Measurements from ENCODE around the gene XXYLT1. TPM values are rescaled to one million over a fixed set of nuclear protein-coding genes. Genes with fewer than 3 reads are reported as not detected.
A peak's percentile ranks its signal among the peaks of the same experiment; 100 is the strongest.

XXYLT1 gene
- total RNA-seq, 1 donor from 2014 or later, result 41.1 TPM

GRCh38 chr3:195059471-195060216, 211.3 kb downstream of the XXYLT1 start:
- Mint-ChIP-seq H3K36me3 (ENCODE audit: low read depth) (peaks cover 1% of the 10 kb centered on the region), H3K4me1 (peaks cover 9% of the 10 kb centered on the region), H3K27ac (ENCODE audit: unreplicated experiment) (no peak overlapping the region), H3K27me3 (ENCODE audit: low read depth) (no peaks in the 10 kb centered on the region), H3K9me3 (no peaks in the 10 kb centered on the region), H3K4me3 (no peak overlapping the region)
- DNase-seq (ENCODE audit: low read depth, low spot score), result no peak
- TF ChIP-seq CTCF (conservative IDR thresholded peaks at IDR 0.05), result no peak

DNA sequence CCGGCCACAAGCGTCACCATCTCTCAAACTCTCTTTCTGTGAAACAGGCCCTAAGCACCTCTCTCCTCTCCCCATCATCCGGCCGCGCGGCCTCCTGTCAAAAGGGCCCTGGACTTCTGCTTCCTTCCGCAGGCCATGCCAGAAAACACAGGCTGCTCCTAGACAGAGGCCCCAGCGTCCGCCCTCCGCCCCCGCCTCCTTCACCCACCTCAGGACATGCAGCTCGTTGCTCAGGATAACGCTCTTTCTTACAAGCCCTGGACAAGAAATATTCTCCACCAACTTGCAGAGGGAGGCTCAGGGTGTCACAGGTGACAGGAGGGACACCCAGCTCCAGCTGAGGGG, 212.0 kb downstream of the XXYLT1 start:
- Mint-ChIP-seq H3K36me3 (ENCODE audit: low read depth) (no peaks in the 10 kb centered on the region), H3K9me3 (no peaks in the 10 kb centered on the region), H3K27me3 (ENCODE audit: low read depth) (no peaks in the 10 kb centered on the region), H3K27ac (ENCODE audit: unreplicated experiment) (peak overlapping the region; percentile 78), H3K4me1 (peaks cover 9% of the 10 kb centered on the region), H3K4me3 (no peak overlapping the region)
- no peak for DNase-seq (ENCODE audit: low read depth, low spot score)
- no peak for TF ChIP-seq CTCF (conservative IDR thresholded peaks at IDR 0.05)

DNA sequence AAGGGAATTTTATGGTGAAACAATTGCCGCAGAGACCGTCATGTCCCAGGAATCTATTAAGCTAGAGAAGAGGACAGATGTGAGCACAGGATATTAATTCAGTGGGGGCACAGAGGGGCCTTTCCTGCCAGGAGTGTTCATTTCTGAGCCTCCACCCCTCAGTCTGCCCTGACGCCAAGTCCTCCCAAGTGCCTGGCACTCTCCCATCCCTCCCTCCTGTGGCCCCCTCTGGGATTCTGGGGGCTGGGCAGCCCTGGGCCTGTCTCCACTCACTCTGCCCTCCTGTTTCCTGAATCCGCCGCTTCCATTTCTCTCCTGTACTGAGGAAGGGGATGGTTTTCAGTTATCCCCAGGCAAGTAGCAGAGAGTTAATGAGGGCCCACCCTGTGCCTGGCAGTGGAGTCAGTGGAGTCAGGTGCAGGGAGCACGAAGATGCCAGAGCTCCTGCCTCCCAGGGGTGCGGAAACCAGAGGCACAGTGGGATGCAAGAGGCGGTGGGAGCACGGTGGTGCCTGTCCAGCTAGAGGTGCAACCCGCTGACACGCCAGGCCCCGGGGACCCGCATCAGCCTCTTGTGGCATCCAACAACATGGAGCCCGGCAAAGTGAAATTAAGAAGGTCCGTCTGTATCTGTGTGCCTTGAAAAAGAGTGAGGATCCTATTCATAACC, 212.5 kb downstream of the XXYLT1 start:
- Mint-ChIP-seq H3K27me3 (ENCODE audit: low read depth) (no peaks in the 10 kb centered on the region), H3K36me3 (ENCODE audit: low read depth) (no peaks in the 10 kb centered on the region), H3K4me3 (no peak overlapping the region), H3K27ac (ENCODE audit: unreplicated experiment) (no peak overlapping the region), H3K9me3 (no peaks in the 10 kb centered on the region), H3K4me1 (peaks cover 9% of the 10 kb centered on the region)
- DNase-seq (ENCODE audit: low read depth, low spot score), result no peak
- TF ChIP-seq CTCF (conservative IDR thresholded peaks at IDR 0.05), result no peak

DNA sequence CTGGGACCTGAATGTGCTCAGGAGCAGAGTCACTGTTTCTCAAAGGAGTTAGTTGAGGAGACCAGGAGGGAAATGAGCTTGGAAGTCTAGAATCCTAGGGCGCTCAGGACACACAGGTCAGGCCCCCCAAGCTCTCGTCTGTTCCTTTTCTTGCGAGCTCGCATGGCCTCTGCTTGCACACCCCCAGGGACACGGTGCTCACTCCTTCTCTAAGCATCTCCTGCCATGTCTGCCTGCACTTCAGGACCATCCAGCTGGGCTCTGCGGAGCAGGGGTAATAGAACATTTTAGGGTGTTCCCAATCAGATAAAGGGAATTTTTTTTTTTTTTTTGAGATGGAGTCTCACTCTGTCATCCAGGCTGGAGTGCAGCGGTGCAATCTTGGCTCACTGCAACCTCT, 213.2 kb downstream of the XXYLT1 start:
- no peaks in the 10 kb centered on the region for H3K9me3 Mint-ChIP-seq
- H3K4me1 Mint-ChIP-seq, result peaks cover 8% of the 10 kb centered on the region
- no peak for DNase-seq (ENCODE audit: low read depth, low spot score)
- no peak overlapping the region for H3K27ac Mint-ChIP-seq (ENCODE audit: unreplicated experiment)
- TF ChIP-seq CTCF (conservative IDR thresholded peaks at IDR 0.05), result no peak
- no peaks in the 10 kb centered on the region for H3K27me3 Mint-ChIP-seq (ENCODE audit: low read depth)
- no peaks in the 10 kb centered on the region for H3K36me3 Mint-ChIP-seq (ENCODE audit: low read depth)
- no peak overlapping the region for H3K4me3 Mint-ChIP-seq

DNA sequence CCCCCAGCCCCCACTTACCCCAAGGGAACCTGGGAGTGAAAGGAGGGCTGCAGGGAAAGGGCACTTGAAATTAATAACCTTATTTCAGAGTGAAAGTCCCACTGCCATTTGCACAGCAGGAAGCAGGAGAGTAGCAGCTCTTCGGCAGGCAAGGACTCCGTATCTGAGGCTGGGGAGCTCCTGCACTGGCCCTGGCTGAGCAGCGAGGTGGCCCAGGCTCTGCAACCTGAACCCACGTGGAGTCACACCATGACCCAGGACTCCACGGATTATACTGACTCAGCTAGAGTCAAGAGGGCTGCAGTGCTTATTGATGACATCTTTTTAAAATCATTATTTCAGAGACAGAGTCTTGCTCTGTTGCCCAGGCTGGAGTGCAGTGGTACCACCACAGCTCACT, 214.5 kb downstream of the XXYLT1 start:
- Mint-ChIP-seq H3K4me3 (no peak overlapping the region), H3K36me3 (ENCODE audit: low read depth) (no peaks in the 10 kb centered on the region), H3K4me1 (peaks cover 5% of the 10 kb centered on the region), H3K9me3 (no peaks in the 10 kb centered on the region), H3K27ac (ENCODE audit: unreplicated experiment) (no peak overlapping the region), H3K27me3 (ENCODE audit: low read depth) (no peaks in the 10 kb centered on the region)
- TF ChIP-seq CTCF (conservative IDR thresholded peaks at IDR 0.05), result no peak
- no peak for DNase-seq (ENCODE audit: low read depth, low spot score)
